Panc1 (cell line): ENCODE data around the gene SLC35F1. TPM values are rescaled to one million over a fixed set of nuclear protein-coding genes. Genes with fewer than 3 reads are reported as not detected.

Source experiments
- ATAC-seq: fragments of 200-7000 bp; cut with Tn5 transposase; 2 replicates; pipeline ENCODE4 v1.9.1; 2020; ENCODE audit warnings: mild to moderate bottlenecking, moderate library complexity
- BruUV-seq: library from RNA; stranded (reverse); fragments of 400-500 nt; replicated peaks from 2 replicates; lab custom pipeline; 2021; lab: Mats Ljungman, UMichigan
- CTCF ChIA-PET: fragments of 300-600 bp; sonication (Branson Sonifier 250); formaldehyde crosslinking; loops from one replicate; lab custom pipeline; 2022; ENCODE audit warnings: antibody characterized with exemption; lab: Charles Lee
- POLR2A ChIA-PET: fragments of 300-600 bp; sonication (Branson Sonifier 250); formaldehyde crosslinking; loops from one replicate; lab custom pipeline; 2022; ENCODE audit warnings: antibody characterized with exemption; lab: Charles Lee
- DNase-seq: peaks from one replicate; pipeline ENCODE4 v3.0.0-alpha.2; 2010; ENCODE audit warnings: low read depth, low spot score
- H3K27ac ChIP-seq: 2 replicates; pipeline ENCODE4 v1.5.1; 2011; ENCODE audit warnings: mild to moderate bottlenecking, low read length, inconsistent platforms
- H3K27me3 ChIP-seq: fragments of 200-500 bp; sonication (Bioruptor generic); 2 replicates; pipeline ENCODE4 v1.6.0; 2014; ENCODE audit warnings: low read length, inconsistent platforms; ENCODE audit not compliant: control insufficient read depth, insufficient read depth
- H3K36me3 ChIP-seq: fragments of 200-500 bp; sonication (Bioruptor generic); 2 replicates; pipeline ENCODE4 v1.5.1; 2014; ENCODE audit warnings: inconsistent platforms, mild to moderate bottlenecking, low read length, moderate library complexity; ENCODE audit not compliant: control insufficient read depth, insufficient read depth
- H3K4me1 ChIP-seq: 2 replicates; pipeline ENCODE4 v1.5.1; 2011; ENCODE audit warnings: inconsistent platforms, mild to moderate bottlenecking, low read length, moderate library complexity; ENCODE audit not compliant: control insufficient read depth, insufficient read depth
- H3K4me3 ChIP-seq, 2 experiments: 2 replicates each; pipeline ENCODE4 v1.5.1; 2011 to 2012; ENCODE audit warnings: low read depth in 2 of 2, low read length in 2 of 2, mild to moderate bottlenecking in 2 of 2, inconsistent platforms in 1 of 2, moderate library complexity in 1 of 2
- H3K9me3 ChIP-seq: fragments of 200-500 bp; sonication (Bioruptor generic); 2 replicates; pipeline ENCODE4 v1.5.1; 2014; ENCODE audit warnings: low read depth, mild to moderate bottlenecking, inconsistent platforms, low read length, moderate library complexity; ENCODE audit not compliant: control insufficient read depth, insufficient read depth
- CTCF ChIP-seq: fragments of 450-650 bp; IDR thresholded peaks from 2 replicates; pipeline ENCODE4 v1.5.1; 2017; ENCODE audit warnings: mild to moderate bottlenecking
- POLR2AphosphoS5 ChIP-seq: IDR thresholded peaks from 2 replicates; pipeline ENCODE4 v1.6.1; 2012; ENCODE audit warnings: mild to moderate bottlenecking, low read depth, low read length, moderate library complexity
- REST ChIP-seq, 2 experiments: IDR thresholded peaks; 2 replicates each; pipeline ENCODE4 v1.6.1; 2011 to 2012; ENCODE audit warnings: low read depth in 2 of 2, control low read depth in 1 of 2, low read length in 1 of 2, mild to moderate bottlenecking in 1 of 2, moderate library complexity in 1 of 2; ENCODE audit not compliant: insufficient read depth in 1 of 2
- SIN3A ChIP-seq: IDR thresholded peaks from 2 replicates; pipeline ENCODE4 v1.6.1; 2012; ENCODE audit warnings: low read depth, mild to moderate bottlenecking, low read length, moderate library complexity, borderline replicate concordance; ENCODE audit not compliant: insufficient read depth
- TCF7L2 ChIP-seq: IDR thresholded peaks from 2 replicates; pipeline ENCODE4 v1.6.1; 2011; ENCODE audit warnings: mild to moderate bottlenecking, low read depth, low read length, inconsistent platforms
- in situ Hi-C: cut with HindIII; loops from 2 replicates; pipeline ENCODE4 v1.10.0; 2016; ENCODE audit warnings: low sequenced_read_pairs, low pct_unique_long_range_greater_than_20kb
- intact Hi-C: fragments of 100-400 bp; cut with micrococcal nuclease; formaldehyde crosslinking; loops from one replicate; pipeline ENCODE4 v1.10.0; 2022; ENCODE audit not compliant: unreplicated experiment
- total RNA-seq: library from RNA; stranded (reverse); gene quantifications from one replicate; pipeline ENCODE4 v1.2.1, GENCODE V29; 2021; ENCODE audit not compliant: unreplicated experiment

Gene SLC35F1
- total RNA-seq, 1 experiment from 2014 or later, result not detected

- H3K4me3 ChIP-seq, result no peak overlapping the region
- intact Hi-C loops, result no loop called here
- POLR2A ChIA-PET, result no interaction called here
- H3K9me3 ChIP-seq, result no peaks in the 10 kb centered on the region
- H3K4me1 ChIP-seq, result no peaks in the 10 kb centered on the region
- TF ChIP-seq REST (IDR thresholded peaks at IDR 0.05; ENCODE audit: insufficient read depth in 1 of 2, low read depth in 2 of 2, low read length in 1 of 2) (no peak), SIN3A (no peak), CTCF (no peak), POLR2AphosphoS5 (no peak), TCF7L2 (no peak)
- H3K36me3 ChIP-seq, result no peaks in the 10 kb centered on the region
- ATAC-seq, result no peak
- no TSS peak for BruUV-seq
- H3K27ac ChIP-seq, result no peak overlapping the region
- H3K27me3 ChIP-seq, result no peaks in the 10 kb centered on the region
- CTCF ChIA-PET, result no interaction called here
- in situ Hi-C loops, result no loop called here
- no peak for DNase-seq
Observed at GRCh38 chr6:118313208-118313607, 406.1 kb downstream of the SLC35F1 start.

GRCh38 chr6:118313762-118314161 is 406.7 kb downstream of the SLC35F1 start:
- intact Hi-C loops (no loop called here), in situ Hi-C loops (no loop called here)
- DNase-seq, result no peak
- no TSS peak for BruUV-seq
- no peak for TF ChIP-seq POLR2AphosphoS5
- no peak for TF ChIP-seq TCF7L2
- no peak for TF ChIP-seq REST (IDR thresholded peaks at IDR 0.05; ENCODE audit: insufficient read depth in 1 of 2, low read depth in 2 of 2, low read length in 1 of 2)
- TF ChIP-seq SIN3A, result no peak
- Histone ChIP-seq H3K4me1 (no peaks in the 10 kb centered on the region), H3K4me3 (no peak overlapping the region), H3K27me3 (no peaks in the 10 kb centered on the region), H3K27ac (no peak overlapping the region), H3K9me3 (no peaks in the 10 kb centered on the region), H3K36me3 (no peaks in the 10 kb centered on the region)
- ChIA-PET CTCF (no interaction called here), POLR2A (no interaction called here)
- no peak for ATAC-seq
